ENCODE results near the gene LTA. TPM values are rescaled to one million over a fixed set of nuclear protein-coding genes. Genes with fewer than 3 reads are reported as not detected.

The LTA gene
- 10 to 100 TPM in 5 of 6 donors, 1 to 10 TPM in 1; 6.6 to 26.0 (median 19.4) TPM for polyA plus RNA-seq (ENCODE audit: low read depth in 6 of 6)

DNA sequence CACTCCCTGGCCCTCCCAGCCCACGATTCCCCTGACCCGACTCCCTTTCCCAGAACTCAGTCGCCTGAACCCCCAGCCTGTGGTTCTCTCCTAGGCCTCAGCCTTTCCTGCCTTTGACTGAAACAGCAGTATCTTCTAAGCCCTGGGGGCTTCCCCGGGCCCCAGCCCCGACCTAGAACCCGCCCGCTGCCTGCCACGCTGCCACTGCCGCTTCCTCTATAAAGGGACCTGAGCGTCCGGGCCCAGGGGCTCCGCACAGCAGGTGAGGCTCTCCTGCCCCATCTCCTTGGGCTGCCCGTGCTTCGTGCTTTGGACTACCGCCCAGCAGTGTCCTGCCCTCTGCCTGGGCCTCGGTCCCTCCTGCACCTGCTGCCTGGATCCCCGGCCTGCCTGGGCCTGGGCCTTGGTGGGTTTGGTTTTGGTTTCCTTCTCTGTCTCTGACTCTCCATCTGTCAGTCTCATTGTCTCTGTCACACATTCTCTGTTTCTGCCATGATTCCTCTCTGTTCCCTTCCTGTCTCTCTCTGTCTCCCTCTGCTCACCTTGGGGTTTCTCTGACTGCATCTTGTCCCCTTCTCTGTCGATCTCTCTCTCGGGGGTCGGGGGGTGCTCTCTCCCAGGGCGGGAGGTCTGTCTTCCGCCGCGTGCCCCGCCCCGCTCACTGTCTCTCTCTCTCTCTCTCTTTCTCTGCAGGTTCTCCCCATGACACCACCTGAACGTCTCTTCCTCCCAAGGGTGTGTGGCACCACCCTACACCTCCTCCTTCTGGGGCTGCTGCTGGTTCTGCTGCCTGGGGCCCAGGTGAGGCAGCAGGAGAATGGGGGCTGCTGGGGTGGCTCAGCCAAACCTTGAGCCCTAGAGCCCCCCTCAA lies at the start of gene LTA:
Gene LTA (plus strand): TSS at position 249 of the 871 bp plus-strand sequence. CDS start 454 bp downstream, at position 703.
- Mint-ChIP-seq H3K36me3 (no peaks in the 10 kb centered on the region), H3K4me3 (peak within 1 kb of the TSS; percentile 89 to 100 (median 96)), H3K9me3 (no peaks in the 10 kb centered on the region), H3K4me1 (peaks cover 87 to 99% (median 97%) of the 10 kb centered on the region in 3 donors), H3K27ac (peak within 1 kb of the TSS; percentile 96 to 100 (median 98)), H3K27me3 (no peaks in the 10 kb centered on the region)
- ATAC-seq (ENCODE audit: low read depth in 2 of 2) (peak; percentile 63 to 66), DNase-seq (peak; percentile 75)

DNA sequence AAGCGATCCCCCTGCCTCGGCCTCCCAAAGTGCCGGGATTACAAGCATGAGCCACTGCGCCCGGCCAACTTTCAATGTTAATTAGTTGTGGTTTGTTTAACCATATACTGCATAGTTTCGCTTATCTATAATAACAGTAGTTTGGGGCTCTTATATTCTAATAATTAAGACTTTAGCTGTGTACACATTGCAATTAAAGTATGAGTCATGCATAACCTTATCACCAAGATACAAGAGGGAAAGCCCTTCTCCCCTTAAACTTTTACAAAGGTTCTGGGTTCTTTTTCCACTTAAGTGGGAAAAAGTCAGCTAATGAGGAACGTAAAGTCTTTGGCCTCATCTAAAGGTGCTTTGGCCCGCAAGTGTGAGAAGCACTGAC lies 46.5 kb upstream of the LTA start:
- Mint-ChIP-seq H3K9me3 (no peaks in the 10 kb centered on the region), H3K27ac (peak overlapping the region in 1 of 6 donors; percentile 27), H3K27me3 (no peaks in the 10 kb centered on the region)

DNA sequence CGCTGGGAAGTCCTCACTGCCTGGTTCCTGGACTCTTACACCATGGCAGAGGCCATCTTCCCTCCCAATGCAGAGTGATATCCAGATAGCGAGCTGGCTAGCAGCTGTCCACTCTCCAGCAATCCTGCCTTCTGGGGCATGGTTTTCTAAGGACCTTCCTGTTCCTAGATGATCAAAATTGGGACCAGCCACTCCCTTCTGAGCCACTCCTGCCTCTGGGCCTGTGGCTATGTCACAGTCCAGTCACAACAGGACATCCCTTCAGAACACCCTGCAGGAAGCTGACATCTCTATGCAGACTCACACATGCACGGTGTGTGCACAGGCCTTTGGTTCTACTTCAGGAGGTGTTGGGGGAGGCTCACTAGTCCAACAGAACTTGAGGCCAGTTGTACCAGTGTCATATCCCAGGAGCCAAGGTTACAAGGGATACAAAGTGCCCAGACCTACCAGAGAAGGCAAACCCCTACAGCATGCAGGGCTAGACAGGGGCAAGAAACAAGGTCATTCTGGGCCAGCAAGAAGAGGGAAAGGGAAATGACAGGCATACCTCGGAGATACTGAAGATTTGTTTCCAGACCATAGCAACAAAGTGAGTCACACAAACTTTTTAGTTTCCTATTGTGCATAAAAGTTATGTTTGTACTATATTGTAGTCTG lies 46.0 kb upstream of the LTA start:
- Mint-ChIP-seq H3K4me3 (peak overlapping the region in 1 of 8 donors; percentile 57), H3K4me1 (peaks cover 0 to 7% (median 5%) of the 10 kb centered on the region in 3 donors), H3K27ac (peak overlapping the region in 2 of 6 donors; percentile 27 to 83), H3K9me3 (no peaks in the 10 kb centered on the region), H3K36me3 (peaks cover 6 to 11% of the 10 kb centered on the region in 2 donors), H3K27me3 (no peaks in the 10 kb centered on the region)
- no peak for ATAC-seq (ENCODE audit: low read depth in 2 of 2)
- DNase-seq, result no peak

More for the DNA sequence above, 46.5 kb upstream of the LTA start:
- no peak overlapping the region for H3K4me3 Mint-ChIP-seq
- no peak for DNase-seq
- ATAC-seq (ENCODE audit: low read depth in 2 of 2), result no peak
- peaks cover 0 to 5% (median 1%) of the 10 kb centered on the region in 3 donors for H3K4me1 Mint-ChIP-seq
- H3K36me3 Mint-ChIP-seq, result peaks cover 4 to 6% of the 10 kb centered on the region in 2 donors

GRCh38 chr6:31528307-31528777 lies 43.7 kb upstream of the LTA start:
- Mint-ChIP-seq H3K27ac (peak overlapping the region in 3 of 6 donors; percentile 32 to 78 (median 53)), H3K27me3 (no peaks in the 10 kb centered on the region), H3K4me1 (peaks cover 2 to 12% (median 9%) of the 10 kb centered on the region in 3 donors), H3K4me3 (no peak overlapping the region), H3K9me3 (no peaks in the 10 kb centered on the region), H3K36me3 (peaks cover 6 to 13% of the 10 kb centered on the region in 2 donors)
- no peak for DNase-seq
- ATAC-seq (ENCODE audit: low read depth in 2 of 2), result no peak

GRCh38 chr6:31528821-31529328 lies 43.2 kb upstream of the LTA start, which contains the start of gene MCCD1:
Gene MCCD1 (plus strand): TSS chr6:31528962. CDS start chr6:31529015, 53 bp downstream.
- Mint-ChIP-seq H3K27ac (peak within 1 kb of the TSS in 4 of 6 donors; percentile 22 to 78 (median 42)), H3K4me3 (no peak within 1 kb of the TSS), H3K9me3 (no peaks in the 10 kb centered on the region), H3K4me1 (peaks cover 4 to 14% (median 9%) of the 10 kb centered on the region in 3 donors), H3K27me3 (no peaks in the 10 kb centered on the region), H3K36me3 (peaks cover 6 to 13% of the 10 kb centered on the region in 2 donors)
- DNase-seq (no peak), ATAC-seq (ENCODE audit: low read depth in 2 of 2) (no peak)

DNA sequence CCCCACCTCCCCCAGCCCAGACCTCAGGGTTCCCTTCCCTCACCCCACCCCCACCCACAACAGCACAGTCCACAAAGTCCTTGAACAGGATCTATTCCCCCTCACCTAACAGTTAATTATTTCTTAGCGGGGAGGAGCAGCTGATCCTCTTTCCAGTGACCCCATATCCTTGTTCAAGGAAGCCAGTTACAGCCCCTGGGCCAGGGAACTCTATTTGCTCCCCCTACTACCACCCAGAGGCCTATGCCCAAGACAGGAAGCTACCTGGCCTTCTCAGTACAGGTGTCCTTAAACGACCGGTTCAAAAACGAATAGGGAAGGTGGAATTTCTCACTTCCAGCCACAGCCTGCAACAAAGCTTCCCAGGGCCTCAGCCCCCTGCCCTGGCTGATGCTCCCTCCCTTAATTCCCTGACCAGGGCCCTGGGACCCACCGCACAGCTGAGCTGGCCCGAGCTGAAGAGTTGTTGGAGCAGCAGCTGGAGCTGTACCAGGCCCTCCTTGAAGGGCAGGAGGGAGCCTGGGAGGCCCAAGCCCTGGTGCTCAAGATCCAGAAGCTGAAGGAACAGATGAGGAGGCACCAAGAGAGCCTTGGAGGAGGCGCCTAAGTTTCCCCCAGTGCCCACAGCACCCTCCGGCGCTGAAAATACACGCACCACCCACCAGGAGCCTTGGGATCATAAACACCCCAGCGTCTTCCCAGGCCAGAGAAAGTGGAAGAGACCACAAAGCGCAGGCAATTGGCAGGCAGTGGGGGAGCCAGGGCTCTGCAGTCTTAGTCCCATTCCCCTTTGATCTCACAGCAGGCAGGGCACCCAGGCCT lies 42.5 kb upstream of the LTA start:
- Mint-ChIP-seq H3K4me3 (no peak overlapping the region), H3K27ac (peak overlapping the region in 3 of 6 donors; percentile 12 to 53 (median 22)), H3K27me3 (no peaks in the 10 kb centered on the region), H3K9me3 (no peaks in the 10 kb centered on the region), H3K36me3 (peaks cover 6 to 13% of the 10 kb centered on the region in 2 donors), H3K4me1 (peaks cover 8 to 14% (median 9%) of the 10 kb centered on the region in 3 donors)
- no peak for DNase-seq
- ATAC-seq (ENCODE audit: low read depth in 2 of 2), result no peak

DNA sequence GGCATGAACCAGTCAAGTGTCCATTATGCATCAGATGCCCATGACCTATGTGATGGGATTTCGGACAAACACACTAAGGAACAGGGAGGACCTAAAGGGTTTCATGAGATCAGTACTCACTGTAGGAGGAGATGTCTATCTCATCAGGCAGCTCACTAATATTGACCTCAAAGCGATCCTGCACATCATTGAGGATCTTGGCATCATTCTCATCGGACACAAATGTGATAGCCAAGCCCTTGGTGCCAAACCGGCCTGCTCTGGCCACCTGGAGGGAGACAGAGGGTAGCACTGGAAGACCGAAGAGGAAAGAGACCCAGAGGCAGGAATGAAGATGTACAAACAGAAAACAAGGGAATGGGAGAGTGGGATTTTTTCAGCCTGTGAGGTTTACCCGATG lies 41.4 kb upstream of the LTA start:
- peaks cover 11 to 13% of the 10 kb centered on the region in 2 donors for H3K36me3 Mint-ChIP-seq
- H3K27ac Mint-ChIP-seq, result peak overlapping the region in 2 of 6 donors; percentile 4 to 67
- H3K9me3 Mint-ChIP-seq, result no peaks in the 10 kb centered on the region
- H3K27me3 Mint-ChIP-seq, result no peaks in the 10 kb centered on the region
- H3K4me3 Mint-ChIP-seq, result no peak overlapping the region
- peaks cover 10 to 14% (median 11%) of the 10 kb centered on the region in 3 donors for H3K4me1 Mint-ChIP-seq
- no peak for DNase-seq
- no peak for ATAC-seq (ENCODE audit: low read depth in 2 of 2)

DNA sequence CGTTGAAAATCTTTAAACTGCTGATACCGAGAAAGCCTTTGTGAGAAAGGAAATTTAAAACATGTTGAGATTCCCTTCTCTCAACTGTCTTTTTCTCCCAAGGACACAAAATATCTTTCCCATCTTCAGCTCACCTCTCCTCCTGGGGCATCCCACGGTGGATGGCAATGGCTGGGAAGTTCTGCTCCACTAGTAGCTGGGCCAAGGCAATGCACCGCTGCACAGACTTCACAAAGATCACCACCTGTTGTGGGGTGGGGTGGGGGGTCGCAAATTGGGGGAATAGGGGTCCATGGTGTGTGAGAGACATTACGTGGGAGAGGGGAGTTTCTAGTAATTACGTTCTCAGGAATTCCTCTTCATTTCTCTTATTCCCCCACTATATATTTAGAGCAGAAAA lies 40.9 kb upstream of the LTA start:
- ATAC-seq (ENCODE audit: low read depth in 2 of 2) (no peak), DNase-seq (no peak)
- no peaks in the 10 kb centered on the region for H3K9me3 Mint-ChIP-seq
- H3K4me3 Mint-ChIP-seq, result no peak overlapping the region
- peak overlapping the region in 1 of 6 donors; percentile 67 for H3K27ac Mint-ChIP-seq
- peaks cover 15 to 18% (median 16%) of the 10 kb centered on the region in 3 donors for H3K4me1 Mint-ChIP-seq
- H3K27me3 Mint-ChIP-seq, result no peaks in the 10 kb centered on the region
- peaks cover 13 to 16% of the 10 kb centered on the region in 2 donors for H3K36me3 Mint-ChIP-seq

GRCh38 chr6:31531771-31532643 lies 40.1 kb upstream of the LTA start:
- no peaks in the 10 kb centered on the region for H3K9me3 Mint-ChIP-seq
- peaks cover 13 to 21% of the 10 kb centered on the region in 2 donors for H3K36me3 Mint-ChIP-seq
- no peak overlapping the region for H3K4me3 Mint-ChIP-seq
- DNase-seq (no peak), ATAC-seq (ENCODE audit: low read depth in 2 of 2) (no peak)
- H3K27ac Mint-ChIP-seq, result peak overlapping the region in 3 of 6 donors; percentile 7 to 36 (median 22)
- H3K27me3 Mint-ChIP-seq, result no peaks in the 10 kb centered on the region
- H3K4me1 Mint-ChIP-seq, result peaks cover 17 to 19% (median 18%) of the 10 kb centered on the region in 3 donors

DNA sequence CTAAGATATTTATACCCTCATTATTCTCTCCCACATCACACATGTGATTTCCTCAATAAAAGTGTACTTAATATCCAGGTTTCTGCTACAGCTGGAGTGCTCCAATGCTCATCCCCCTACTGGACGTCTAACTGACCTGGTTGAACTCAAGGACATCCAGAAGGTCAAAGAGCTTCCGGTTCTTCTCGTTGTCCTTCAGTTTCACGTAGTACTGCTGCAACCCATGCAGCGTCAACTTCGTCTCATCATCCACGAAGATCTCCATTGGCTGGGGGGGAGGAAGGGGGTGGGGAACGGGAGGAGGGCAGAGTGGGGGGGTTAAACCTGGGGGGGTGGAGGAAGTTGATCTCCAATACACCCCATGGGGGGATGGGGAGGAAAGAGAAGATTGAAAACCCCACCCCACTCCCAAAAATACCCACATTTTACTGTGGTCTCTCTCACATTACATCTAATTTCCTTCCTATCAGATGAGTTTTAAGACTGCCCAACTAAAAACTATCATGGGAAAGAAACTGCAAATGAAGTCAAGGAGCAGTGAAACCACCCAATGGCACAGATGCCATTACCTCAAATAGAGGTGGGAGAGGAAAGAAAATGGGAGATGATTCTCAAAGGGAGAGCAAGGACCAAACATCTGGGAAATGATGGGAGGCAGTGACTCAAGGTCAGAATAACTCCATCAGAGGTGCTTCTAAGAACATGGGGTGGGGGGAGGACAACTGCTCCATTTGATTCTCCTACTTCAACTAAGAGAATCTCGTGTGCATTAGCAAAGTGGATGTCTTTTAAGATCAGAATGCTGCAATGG lies 39.2 kb upstream of the LTA start:
- Mint-ChIP-seq H3K27me3 (no peaks in the 10 kb centered on the region), H3K4me1 (peaks cover 17 to 19% (median 18%) of the 10 kb centered on the region in 3 donors), H3K27ac (peak overlapping the region in 1 of 6 donors; percentile 36), H3K36me3 (peaks cover 13 to 21% of the 10 kb centered on the region in 2 donors), H3K4me3 (peak overlapping the region in 1 of 8 donors; percentile 64), H3K9me3 (no peaks in the 10 kb centered on the region)
- ATAC-seq (ENCODE audit: low read depth in 2 of 2) (no peak), DNase-seq (no peak)

DNA sequence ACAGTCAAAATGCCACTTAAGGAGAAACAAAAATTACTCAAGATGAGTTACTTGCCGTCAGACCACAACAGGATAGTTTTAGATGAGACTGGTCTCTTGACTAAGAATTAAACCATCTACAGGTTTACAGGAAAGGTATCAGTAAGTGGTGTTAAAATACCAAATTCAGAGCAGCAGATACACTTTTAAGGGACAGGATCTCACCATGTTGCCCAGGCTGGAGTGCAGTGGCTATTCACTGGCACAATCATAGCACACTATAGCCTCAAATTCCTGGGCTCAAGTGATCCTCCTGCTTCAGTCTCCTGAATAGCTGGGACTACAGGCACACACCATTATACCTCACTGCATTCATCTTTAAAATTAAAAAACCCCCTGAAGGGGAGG lies 38.6 kb upstream of the LTA start:
- DNase-seq (no peak), ATAC-seq (ENCODE audit: low read depth in 2 of 2) (no peak)
- no peaks in the 10 kb centered on the region for H3K9me3 Mint-ChIP-seq
- peaks cover 16 to 21% of the 10 kb centered on the region in 2 donors for H3K36me3 Mint-ChIP-seq
- H3K27me3 Mint-ChIP-seq, result no peaks in the 10 kb centered on the region
- H3K4me1 Mint-ChIP-seq, result peaks cover 19 to 23% (median 21%) of the 10 kb centered on the region in 3 donors
- H3K27ac Mint-ChIP-seq, result no peak overlapping the region
- peak overlapping the region in 1 of 8 donors; percentile 64 for H3K4me3 Mint-ChIP-seq

All from naive B cell (primary cell).